Measurements from ENCODE around the gene METAP1D.

The METAP1D gene

DNA sequence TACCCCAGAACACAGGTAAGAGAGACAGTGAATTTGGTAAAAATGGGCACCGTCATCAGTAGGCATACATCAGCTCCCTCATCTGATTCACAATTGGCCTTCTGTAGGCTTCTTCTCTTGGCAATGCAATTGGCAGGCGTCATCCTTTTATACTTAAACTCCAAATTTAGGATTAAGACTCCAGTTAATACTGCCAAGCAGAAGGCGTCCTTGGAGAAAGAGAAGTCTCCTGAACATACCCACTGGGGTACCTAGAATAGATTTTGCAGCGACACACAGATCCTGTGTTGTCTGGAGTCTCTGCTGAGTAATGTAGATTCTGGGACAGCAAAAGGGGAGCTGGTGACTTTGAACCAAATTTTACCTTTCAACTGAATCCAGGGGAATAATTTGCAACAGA lies 592 bp upstream of the METAP1D start:
- no peak for DNase-seq

DNA sequence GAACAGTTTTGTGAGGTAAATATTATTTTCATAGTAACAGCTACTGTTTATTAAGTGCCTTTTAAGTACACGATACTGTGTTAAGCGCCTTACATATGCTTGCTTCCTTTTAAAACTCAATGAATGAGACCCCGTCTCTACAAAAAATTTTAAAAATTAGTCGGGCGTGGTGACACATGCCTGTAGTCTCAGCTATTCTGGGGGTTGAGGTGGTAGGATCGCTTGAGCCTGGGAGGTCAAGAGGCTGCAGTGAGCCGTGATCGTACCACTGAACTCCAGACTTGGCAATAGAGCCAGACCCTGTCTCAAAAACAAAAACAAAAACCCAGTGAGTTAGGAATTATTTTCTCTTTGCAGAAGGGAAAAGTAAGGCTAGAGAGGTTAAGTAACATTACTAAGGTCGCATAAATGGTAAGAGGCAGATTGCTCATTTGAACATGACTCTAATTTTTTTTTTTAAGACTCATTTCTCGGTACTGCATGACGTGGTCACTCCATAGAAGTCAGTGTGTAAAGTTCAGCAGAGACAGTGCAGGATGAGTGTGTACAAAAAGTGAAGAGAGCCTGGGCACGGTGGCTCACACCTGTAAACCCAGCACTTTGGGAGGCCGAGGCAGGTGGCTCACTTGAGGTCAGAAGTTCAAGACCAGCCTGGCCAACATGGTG lies 1.1 kb downstream of the METAP1D start:
- DNase-seq, result no peak

DNA sequence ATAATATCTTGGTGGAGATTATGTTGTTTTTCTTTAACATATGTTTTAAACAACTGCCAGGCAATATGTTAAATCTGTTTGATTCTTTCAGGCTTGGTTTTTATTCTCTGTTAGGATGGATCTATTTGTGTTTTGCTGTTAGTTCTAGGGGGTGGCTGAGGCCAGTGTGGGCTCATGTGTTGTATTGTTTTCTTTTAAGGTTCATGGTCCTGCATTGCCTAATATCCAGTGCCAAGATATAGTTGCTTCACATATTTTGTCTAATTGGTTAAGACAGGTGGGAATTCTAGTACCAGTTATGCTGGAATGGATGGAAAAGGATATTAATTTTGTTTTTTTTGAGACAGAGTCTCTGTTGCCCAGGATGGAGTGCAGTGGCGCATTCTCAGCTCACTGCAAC lies 7.6 kb downstream of the METAP1D start:
- DNase-seq, result no peak

DNA sequence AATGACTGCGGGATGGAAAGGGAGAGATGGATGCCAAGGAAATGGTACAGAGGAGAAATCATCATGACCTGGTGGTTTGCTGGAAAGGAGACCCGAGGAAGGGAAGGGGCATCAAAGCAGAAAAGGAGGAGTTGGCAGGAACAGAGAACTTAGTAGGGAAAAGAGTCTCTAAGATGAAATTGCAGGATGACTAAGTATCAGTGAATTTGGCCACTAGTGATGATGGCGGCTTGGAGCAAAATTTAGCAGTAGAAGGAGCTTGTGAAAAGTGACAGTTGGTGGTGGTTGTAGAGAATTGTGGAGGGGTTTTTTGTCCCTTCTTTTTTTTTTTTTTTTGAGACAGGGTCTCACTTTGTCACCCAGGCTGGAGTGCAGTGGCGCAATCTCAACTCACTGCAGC lies 10.1 kb downstream of the METAP1D start:
- no peak for DNase-seq

DNA sequence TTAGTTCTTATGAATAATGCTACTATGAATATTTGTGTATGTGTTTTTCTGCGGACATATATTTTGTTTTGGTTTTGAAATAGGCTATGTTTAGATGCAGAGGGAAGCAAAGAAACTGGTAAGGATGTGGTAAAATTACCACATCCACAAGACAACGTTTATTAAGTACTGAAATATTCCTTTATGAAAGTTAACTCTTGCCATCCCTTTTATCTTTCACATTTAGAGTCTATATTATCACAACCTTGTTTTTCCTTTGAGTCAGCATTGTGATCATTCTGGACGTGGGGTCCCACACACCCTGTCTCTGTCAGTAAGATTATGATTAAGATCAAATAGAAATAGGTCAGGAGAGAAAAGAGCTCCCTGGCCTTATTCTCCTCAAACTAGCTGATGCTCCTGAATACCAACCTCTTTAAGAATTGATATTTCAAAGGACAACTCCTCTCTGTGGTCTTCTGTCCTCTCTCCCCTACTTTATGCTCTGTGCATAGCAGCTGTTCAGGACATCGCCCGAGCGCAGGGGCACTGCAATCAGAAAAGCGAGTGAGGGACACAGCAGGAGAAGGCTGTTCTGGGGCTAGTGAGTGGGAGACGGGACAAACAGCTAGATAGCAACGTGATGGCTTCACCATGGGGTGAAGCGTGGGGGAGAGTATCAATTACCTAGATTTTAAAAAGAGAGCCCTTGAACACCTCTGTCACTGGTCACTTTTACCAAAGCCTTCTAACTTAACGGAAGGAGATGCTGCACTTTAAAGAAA lies 12.2 kb downstream of the METAP1D start:
- DNase-seq, result no peak

DNA sequence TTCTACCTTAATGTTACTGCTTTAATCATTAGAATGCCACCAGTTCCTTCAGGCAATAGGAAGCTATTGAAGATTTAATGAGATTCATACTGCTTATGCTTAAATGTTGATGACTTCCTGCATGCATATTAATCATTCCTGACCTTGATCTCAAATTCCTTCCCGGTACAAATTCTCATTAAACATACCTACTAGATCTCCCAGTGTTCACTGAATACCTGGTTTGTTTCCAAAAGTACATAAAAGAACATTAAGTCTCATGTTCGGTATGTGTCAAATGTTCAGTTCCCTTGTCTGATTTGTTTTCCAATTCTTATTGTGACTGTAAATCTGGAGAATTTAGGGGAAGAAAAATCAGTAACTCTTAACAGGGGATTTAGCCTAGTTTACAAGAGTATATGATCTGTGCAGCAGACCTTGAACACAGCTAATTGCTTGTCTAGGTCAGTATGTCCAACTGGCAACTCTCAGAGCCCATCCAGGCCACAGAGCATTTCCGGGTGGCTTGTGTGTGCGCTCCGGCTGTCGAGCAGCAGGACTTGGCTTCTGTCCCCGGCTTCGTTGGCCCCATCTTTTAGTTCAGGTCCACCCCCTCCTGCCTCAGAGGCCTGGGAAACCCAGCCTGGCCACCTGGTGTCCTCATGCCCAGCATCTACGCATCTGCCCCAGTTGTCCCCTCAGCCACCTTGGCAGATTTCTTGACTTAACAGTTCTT lies 13.1 kb downstream of the METAP1D start:
- no peak for DNase-seq

DNA sequence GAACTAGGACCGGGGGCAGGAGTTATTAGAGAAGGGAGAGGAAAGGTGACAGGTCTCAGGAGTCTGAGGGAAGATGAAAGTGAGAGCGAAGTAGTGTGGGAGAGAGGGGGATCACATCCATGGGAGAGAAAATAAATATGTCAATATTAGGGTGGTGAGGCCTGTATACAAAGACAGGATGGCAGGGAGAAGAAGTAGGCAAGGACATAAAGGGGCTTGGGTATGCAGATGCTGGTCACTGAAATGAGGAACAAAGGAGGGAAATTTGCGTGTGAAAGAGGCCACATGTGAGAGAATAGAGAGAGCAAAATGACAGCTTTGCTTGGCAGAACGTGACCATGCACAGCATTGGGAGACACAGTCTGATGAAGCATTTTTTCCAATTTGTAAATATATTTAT lies 13.6 kb downstream of the METAP1D start:
- no peak for DNase-seq

DNA sequence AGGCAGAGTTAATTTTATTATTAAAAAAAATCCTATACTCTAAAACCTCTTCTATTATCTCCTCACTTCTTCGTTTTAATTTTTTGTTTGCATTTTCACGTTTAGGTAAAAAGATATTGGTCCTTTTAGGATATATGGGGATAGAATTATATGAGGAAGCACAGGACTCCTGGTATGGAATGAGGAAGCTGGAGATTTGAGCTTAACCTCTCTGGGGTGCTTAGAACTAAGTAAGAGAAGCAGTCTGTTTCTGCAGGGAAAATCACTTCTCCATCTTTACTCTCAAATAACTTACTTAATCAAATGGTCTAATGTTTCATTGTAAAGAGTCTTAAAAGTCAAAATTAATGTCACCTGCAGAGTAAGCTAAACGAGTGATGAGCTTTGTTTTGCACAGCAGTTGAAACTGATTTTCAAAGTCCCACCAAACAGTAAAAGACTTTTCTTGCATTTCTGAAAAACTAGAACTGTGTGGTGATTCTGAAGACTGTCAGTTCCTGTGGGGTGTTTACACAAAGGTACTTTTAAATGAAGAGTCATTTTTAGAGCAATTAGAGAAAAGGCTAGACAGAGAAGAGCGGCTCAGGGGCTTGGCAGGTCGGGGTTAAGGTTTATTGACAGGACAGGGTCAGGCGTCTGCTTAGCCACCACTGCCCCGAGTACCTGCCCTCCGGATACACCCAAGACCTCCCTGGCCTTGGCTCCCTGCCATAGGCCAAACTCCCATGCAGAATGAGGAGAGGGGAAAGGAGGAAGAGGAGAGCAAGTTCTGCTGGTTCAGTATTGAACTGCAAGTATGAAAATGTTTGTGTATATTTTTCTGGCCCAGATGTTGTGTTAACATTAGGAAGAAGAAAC lies 21.6 kb downstream of the METAP1D start:
- DNase-seq, result no peak

DNA sequence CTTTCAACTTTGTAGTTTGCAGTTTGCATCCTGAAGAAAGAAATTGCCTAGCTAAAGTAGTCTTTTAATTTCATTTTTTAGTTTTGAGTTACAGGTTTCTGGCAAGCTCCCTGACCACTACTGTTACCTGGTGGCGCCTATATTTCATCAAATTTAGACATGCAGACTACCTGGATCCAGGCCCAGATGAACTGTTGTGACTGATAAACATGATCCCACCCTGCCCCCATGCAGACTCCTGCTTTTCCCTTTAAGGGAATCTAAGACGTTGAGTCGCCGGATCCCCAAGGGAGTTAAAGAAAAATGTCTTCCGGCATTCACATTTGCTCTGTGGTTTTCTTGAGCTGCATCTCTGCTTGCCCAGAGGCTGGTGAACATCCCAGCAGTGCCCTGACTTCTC lies 22.2 kb downstream of the METAP1D start:
- DNase-seq, result no peak

DNA sequence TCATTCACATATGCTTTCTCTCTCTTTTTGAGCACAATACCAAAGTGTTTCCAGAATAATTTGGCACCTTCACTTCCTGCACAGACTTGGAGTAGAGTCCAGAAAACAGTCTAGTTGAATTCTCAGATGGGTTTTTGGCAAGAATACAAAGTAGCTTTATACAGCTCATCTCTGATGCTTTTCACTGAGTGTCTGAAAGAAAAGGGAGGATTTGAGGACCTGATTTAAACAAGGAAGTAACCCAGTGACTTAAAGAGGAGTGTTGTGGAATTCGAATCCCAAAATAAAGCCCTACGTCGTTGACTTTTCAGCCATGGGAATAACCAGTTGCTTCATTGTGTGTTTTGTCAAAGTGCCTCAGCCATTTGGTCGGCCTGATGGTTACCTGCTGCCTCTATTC lies 31.8 kb downstream of the METAP1D start:
- no peak for DNase-seq

DNA sequence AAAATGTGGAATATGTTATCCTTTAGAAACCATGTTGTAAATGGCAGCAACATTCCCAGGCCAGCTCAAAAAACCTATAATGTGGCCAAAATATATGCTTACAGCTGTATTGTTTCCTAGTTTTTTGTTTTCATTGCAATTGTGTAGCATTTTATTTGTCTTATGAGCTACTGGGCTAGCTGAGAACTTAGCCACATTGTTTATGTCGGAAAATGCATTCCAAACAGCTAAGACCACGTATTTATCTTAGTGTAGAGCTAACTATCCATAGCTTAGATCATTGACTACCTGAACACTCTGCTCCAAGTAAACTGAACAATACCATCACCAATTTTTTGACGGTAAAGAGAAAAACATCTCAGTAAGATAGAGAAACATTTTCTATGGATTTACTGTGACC lies 38.4 kb downstream of the METAP1D start:
- no peak for DNase-seq

DNA sequence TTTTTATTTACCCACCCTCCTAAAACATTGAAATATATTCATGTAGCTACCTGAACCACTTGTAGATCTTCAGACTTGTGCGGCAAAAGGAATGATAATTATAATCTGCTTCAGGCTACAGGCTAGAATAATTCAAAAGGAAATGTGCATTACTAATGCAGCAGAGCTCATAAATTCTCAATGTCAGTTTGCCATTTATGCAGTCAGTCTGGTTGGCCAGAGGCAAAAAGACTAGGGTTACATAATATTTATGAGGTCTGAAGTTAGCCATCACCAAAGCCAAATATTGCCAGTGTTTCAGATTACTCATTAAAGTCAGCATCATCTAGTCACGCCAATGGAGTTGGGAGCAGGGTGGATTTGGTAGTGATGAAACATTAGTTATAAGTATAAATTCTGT lies 38.9 kb downstream of the METAP1D start:
- DNase-seq, result no peak

DNA sequence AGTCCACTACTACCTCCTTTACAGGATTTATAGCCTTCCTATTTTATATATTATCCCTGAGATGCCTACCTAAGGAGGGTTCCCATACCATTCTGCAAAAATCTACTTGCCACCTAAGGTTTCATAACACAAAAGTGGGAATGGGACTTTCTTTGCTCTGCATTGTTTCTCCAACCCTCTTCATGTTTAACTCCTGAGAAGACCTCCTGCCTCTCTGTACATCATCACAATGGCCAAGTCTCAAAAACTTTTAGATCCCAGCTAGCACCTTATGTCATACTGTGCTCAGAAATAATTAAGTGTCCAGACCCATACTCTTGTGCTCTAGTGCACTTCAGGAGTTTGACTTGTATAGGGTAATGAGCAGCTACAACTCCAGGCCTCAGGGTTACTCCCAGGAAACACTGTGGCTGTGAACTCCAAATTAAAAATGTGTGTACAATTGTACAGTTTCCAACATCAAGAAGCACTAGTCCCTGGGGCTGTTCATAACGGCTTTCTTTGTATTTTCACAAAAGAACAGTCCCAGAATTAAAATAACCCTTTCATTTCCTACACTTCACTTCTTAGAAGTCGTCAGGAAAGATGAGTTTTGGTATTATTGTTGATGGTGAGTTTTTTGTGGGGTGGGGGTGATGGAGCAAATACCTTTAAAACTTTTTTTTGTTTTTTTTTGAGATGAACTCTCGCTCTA lies 39.4 kb downstream of the METAP1D start:
- no peak for DNase-seq

DNA sequence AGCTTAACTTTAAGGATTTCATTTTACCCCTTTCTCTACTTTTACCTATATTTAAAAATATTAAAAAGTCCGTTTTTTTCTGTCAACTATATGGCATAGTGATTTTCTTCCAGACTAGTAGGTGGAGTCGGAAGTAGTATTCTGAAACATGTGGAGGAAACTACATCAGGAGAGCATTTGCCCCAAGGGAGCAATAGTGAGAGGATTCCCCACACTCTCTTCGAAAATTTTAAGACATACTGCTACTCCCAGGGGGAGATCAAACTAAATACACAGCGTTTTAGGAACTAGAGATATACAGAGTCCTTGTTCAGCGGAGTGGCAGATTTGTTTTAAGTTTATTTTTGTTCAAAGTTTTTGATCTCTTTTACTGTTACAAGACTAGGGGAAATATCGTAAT lies 40.6 kb downstream of the METAP1D start:
- DNase-seq, result no peak

DNA sequence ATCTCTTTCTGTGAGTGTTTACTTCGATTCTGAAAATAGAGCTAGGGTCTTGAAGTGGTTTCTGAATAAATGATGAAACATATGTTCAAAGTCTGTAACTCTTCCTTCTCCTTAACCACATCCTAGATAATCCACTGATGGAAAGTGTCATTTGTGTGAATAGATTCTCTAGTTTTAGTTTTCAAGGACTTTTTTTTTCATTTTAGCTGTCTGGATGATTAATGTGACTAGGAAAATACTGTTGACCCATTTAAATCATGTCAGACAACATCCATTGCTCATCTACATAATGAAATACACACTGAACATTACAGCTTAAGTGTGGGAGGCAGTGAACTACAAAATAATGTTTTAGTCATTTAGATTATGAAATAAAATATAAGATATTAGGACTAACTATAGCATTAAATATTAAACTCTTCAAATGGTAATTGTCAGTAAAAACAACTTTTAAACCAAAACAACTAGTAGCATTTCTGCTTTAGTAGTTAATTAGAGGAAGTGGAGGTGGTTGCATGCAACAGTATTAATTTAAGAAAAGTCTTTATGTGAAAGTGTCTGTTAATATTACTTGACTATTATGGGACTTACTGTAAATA lies 46.4 kb downstream of the METAP1D start:
- no peak for DNase-seq

DNA sequence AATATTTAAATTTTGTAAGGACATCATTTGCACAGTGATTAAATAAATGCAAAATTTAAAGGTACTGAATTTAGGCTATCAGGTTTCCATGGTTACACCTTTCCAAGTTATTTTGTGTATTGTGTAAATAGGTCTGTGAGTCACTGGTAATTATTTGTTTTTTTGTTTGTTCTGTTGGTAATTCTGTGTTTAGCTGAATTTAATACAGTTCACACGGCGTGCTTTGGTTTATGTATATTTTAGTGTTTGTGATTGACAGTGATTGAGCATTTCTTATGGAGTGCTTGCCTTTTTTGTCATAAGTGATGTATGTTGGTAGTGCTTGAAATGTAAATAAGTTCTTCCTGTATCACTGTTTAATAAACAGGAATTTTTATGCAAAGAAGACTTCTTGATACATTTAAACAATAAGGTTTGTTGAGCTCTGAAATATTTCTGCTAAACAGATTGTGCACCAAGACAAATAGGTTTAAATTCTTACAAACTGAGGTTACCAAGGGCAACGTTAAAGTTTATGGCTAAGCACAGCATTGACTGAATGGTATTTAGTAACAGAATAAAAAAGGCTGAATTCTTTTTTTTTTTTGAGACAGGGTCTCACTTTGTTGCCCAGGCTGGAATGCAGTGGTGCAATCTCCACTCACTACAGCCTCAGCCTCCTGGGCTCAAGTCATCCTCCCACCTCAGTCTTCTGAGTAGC lies 47.3 kb downstream of the METAP1D start:
- DNase-seq, result no peak

DNA sequence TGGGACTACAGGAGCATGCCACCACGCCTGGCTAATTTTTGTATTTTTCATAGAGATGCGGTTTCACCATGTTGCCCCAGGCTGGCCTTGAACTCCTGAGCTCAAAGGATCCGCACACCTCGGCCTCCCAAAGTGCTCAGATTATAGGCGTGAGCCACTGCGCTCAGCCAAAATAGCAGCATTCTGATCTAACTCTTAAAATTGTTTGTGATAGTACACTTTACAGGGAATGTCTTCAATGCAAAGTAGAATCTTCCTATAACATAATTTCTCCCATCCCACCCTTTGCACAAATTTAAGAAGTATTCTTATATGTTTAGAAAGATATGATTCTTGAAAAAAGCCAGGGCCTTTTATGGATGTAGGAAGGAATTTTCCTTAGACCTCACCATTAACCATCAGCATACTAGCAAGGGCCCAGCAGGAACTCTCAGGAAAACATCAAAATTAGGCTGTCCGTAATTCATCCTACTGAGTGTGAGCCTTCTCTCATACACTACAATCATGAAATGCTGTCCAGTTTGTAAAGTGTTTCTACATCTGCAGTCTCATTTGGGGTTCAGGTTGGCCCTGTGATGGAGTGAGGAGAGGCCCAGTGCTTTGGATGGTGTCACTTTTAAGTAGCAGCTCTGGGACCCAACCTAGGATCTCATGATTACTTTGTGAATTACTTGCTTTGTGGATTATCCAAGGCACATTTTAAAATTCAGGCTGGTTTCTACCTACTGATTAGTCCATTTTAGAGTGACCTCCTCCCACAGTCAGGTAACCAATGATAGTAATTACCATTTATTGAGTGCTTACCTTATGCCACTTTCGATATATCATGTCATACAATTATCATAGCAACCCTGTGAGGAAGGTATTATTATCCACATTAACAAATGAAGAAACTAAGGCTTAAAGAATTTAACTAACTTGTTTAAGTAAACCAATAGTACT lies 48.1 kb downstream of the METAP1D start:
- no peak for DNase-seq

DNA sequence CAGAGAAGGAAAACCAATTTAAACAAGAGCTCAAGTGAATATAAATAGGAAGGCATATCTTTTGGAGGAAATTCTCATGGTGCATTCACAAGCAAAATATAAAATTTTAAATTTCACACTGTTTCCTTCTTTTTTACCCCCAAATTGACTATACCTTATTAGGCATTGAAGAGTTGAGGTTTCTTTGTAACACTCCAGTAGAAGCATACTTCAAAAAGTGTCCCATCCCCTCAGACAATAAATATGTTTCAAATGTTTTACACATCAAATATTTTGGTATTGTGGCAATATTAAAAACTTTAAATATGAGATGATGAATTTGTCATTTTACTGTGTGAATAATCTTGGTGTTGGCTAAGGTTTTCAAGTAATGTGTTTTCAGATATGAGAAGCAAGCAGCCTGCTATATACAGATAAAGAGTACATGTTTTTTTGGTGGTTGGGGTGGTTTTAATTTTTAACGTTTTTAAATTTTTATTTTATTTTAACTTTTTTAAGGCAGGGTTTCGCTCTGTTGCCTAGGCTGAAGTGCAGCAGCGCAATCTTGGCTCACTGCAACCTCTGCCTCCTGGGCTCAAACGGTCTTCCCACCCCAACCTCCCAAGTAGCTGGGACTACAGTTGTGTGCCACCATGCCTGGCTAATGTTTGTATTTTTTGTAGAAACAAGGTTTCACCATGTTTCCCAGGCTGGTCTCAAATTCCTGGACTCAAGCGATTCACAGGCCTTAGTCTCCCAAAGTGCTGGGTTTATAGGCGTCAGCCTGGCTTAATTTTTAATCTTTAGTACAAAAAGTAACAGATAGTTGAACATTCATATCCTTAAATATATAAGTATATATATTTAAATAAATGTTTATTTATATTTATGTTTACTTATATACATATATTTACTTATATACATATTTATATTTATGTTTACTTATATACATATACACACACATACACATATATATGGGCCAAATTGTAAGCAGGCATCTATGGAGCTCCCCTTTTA lies 49.1 kb downstream of the METAP1D start:
- no peak for DNase-seq

DNA sequence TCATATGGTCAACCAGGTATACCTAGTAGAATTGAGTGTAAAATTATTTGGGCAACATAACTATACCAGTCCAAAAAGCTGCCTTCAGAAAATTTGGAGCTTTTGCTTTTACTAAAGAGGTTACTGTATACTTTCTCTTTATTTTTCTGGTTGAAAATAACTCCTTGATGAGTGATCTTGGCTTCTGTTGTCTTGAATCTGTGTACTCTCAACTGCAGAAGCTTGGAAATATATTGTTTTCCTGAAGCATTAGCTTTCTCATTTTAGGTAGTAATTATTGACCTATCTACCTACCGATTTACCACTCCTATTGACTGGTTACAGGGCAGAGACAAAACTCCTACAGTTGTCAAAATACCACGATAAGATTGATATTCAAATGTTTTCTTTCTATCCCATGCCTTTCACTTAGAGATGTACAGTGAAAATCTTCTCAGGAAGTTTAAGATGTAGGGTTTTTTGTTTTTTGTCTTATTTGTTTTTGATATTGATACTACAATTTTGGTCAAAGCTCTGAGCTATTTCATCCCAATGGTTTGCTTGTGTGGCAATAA lies 49.9 kb downstream of the METAP1D start:
- DNase-seq, result no peak
